HG03565 (cell line): Measurements from ENCODE around the gene NSD1.
"Not testable (repeated sequence)": the region's sequence is repeated elsewhere in the genome, so short reads cannot be mapped to it uniquely, and the experiment has no call there.

Source experiments
- ATAC-seq: cut with Tn5 transposase; IDR thresholded peaks from one replicate; pipeline ENCODE4 v1.9.1; 2021; ENCODE audit warnings: mild to moderate bottlenecking, moderate library complexity; ENCODE audit not compliant: unreplicated experiment

Gene NSD1

DNA sequence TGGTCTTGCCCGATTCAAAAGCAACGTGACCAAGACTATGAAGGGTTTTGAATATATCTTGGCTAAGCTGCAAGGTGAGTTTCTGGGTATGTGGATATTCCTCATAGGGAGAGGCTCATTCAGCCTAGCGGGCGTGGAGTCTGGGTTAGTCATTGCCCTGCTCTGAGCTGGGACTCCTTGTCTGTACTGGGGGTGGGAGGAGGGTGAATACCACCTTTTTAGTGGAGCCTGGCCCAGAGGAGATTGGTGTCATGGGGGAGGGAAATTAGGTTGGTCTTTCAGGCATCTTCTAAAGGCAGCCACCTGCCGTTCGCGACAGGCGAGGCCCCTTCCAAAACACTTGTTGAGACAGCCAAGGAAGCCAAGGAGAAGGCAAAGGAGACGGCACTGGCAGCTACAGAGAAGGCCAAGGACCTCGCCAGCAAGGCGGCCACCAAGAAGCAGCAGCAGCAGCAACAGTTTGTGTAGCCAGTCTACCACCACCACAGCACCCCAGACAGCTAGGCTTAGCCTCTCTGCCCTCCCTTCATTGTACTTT is 172.6 kb downstream of the NSD1 start:
- ATAC-seq: not testable (repeated sequence)

DNA sequence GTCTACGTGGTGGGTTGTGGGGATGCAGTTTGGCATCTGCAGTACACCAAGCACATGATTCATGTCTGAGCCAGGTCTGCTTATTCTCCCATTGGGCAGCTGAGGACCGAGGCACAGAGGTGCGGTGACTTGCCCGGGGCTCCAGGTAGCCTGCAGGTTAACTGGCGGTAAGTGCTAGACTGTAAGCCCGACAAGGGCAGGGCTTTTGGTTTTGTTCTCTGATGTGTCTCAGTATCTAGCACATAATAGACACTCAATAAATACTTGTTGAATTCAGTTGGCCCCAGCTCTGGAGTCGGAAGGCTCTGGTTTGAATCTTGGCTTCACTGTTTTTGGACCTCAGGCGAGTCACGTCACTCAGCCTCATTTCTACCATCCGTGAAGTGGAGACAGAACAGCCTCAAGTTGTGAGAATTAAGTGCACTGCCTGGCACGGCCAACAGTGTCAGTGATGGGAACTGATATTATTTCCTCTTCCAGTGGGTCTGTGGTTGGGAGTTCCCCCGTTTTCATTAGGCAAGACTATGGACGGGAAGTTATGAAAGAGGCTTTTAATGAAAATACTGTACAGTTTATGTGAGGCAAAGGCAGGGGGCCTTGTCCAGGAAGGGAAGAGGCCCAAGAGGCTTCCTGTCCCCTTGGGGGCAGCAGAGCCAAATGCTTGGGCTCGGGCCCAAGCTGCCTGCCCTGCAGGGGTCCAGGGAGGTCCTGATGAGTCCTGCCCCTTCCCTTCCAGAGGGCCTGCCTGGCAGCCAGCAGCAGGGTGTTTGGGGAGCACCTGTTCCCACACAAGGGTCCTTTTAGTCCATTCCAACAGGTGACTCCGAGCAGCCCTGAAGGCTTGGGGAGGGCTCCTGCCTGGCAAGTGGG is 173.3 kb downstream of the NSD1 start:
- no peak for ATAC-seq

- no peak for ATAC-seq
These were observed 174.2 kb downstream of the NSD1 start for GRCh38 chr5:177307544-177308363.

- no peak for ATAC-seq
These were observed 175.2 kb downstream of the NSD1 start for GRCh38 chr5:177308740-177309139.

GRCh38 chr5:177309351-177310191 is 176.0 kb downstream of the NSD1 start:
- no peak for ATAC-seq

DNA sequence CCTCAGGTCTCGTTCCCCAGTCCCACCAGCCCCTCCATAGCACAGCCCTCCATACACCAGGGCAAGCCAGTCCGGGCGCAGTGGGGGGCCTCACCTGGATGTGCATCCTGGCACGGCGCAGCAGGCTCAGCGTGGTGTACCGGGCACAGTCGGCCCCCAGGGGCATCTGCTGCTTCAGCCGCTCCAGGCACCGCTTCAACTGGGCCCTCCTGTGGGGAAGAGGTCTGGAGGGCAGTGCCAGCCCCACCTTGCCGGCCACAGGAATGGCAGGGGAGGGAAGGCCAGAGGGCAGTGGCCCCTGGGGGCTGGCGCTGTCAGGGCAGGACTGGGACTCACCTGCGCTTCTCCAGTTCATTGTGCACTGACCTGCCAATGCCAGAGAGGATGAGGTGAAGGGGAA is 176.8 kb downstream of the NSD1 start:
- no peak for ATAC-seq

DNA sequence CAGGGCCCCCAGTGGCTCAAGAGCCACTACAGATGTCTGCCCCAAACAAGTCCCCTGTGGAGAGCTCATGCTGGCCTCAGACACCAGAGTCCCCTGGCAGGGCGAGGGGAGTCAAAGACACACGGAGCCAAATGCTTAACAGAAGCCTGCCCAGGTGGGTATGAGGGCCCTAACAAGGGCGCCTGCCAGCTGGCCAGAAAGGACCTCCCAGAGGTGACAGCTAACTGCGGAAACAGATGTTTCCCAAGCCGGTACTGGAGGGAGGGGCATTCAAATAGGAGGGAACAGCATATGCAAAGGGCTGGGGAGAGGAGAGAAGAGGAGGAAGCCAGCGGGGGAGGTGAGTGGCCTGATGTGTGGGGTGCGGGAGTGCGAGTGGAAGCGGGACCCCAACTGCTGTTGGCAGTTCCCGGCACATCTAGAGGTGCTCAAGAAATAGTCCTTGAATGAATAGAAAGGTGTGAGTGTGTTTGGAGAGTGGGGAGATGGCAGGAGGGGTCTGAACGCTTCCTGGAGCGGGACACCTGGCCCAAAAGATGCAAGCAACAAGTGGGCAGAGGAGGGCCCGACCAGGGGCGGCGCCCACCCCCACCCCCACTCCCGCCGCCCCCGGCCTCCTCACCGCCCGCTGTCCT is 177.3 kb downstream of the NSD1 start:
- no peak for ATAC-seq

DNA sequence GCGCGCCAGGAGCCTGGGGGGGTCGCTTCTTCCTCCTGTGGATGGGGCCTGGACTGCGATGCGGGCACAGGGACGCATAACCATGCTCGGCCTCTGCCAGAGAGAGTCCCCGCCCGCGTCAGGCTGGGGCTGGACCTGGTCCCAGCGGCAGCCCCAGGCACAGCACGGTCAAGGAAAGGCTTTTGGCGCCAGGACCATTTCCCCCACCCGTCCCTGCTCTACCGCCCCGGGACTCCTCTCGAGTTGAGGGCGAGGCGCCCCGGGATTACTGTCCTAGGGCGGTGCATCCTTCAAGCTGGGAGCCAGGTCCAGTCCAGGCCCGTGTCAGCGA is 177.8 kb downstream of the NSD1 start:
- ATAC-seq: no peak

- ATAC-seq: peak; percentile 55
These were observed 178.4 kb downstream of the NSD1 start, which contains the start of gene MXD3 for GRCh38 chr5:177311723-177312648. MXD3 (minus strand) TSS chr5:177311898; CDS start chr5:177311830, 68 bp downstream.

- ATAC-seq: peak; percentile 23
These were observed 179.1 kb downstream of the NSD1 start for GRCh38 chr5:177312649-177313181.

DNA sequence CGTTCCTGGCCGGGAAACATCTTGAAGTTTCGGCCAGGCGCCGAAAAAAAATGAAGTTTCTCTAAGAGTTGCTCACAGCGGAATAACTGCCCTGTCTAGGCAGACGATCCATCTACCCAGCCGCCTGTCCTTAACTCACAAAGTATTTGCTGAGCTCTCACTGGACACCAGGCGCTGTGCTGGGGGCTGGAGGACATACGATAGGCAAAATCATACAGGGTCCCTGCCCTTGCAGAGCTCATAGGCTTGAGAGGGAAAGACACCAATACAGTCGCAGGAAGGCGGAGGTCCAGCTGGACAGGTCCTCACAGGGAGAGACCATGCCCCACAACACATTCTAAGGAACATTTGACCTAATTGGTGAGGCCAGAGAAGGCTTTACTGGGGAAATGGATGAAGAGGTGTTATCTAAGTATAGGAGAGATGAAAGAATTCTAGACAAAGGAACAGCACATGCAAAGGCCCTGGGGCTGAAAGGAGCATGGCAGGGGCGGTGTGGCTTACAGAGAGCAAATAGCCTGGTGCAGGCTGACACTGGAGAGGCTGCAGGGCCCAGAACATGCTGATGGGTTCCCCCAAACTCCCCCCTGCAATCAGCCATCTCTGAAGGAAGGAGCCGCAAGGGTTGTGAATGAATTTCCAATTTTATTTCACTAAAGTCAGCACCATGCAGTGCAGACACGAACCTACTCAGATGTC is 180.1 kb downstream of the NSD1 start:
- ATAC-seq: no peak

DNA sequence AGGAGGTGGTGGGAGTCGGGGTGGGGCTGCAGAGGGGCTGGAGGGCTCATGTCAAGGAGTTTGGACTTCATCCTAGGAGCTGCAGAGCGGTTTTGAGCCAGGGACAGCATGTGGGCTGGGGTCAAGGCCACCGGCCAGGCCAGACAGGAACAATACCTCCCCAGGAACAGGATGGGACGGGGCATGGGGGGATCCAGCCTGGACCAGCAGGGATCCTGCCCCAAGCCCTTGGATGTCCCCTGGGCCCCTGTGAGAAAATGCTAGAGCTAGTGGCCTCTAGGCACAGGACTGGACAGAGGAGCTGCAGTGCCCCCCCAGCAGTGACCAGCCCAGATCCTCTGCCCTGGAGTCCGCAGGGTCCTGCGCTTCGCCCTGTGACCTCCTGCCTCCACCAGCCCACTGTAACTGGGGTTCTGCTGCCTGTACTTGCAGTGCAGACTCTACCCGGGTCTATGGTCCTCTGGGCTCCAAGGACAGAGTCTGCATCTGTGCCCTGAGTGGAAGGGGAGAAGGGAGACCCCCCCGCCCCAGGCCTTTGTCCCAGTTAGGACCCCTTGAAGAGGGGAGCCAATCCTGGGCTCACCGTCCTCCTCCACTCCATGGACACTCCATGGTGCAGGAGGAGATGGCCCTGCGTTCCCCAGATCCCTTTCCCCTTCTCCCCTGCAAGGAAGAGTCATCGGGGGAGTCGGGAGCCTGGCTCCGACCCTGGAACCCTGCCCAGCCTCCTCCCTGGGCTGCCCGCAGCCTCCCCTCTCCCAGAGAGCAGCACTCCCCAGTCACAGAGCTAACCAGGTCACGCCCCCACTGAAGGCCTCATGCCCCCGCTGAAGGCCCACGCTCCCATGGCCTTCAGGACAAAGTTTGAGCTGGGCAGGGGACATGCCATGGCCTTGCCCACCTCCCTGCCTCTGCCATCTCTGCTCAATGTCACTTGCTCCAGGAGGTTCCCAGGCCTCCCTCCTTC is 181.1 kb downstream of the NSD1 start:
- no peak for ATAC-seq

GRCh38 chr5:177315411-177315810 is 181.8 kb downstream of the NSD1 start:
- no peak for ATAC-seq

DNA sequence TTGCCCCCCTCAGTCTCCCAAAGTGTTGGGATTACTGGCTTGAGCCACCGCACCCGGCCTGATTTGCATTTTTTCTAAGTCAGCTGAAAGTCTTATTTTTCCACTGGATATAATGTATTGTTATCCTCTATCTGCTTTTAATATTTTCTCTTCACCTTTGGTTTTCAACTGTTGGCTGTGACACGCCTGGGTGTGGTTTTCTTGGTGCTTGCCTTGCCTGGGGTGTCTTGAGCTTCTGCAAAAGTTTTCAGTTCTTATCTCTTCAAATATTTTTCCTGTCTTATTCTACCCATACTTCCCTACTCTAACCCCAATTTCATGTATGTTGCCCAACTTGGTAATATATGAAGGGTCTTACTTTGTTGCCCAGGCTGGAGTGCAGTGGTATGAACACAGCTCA is 182.4 kb downstream of the NSD1 start:
- ATAC-seq: no peak

DNA sequence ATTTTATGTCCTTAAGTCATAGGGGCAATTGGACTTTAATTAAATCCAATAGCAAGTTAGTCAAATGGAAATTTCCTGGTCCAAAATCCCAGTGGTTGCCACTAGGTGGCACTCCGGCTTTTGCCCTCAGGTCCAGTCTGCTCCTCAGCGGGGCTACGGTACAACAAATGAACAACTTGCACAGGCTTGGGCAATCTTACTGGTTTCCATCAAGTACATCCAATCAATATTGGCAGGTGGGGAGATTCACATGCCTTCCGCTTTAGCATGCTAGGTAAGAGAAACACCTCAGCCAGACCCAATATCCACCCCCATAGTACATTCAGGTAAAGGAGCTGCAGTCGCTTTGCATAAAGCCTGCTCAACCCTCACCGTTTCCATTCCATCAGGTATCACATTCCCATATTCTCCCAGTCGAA is 184.4 kb downstream of the NSD1 start:
- ATAC-seq: no peak

DNA sequence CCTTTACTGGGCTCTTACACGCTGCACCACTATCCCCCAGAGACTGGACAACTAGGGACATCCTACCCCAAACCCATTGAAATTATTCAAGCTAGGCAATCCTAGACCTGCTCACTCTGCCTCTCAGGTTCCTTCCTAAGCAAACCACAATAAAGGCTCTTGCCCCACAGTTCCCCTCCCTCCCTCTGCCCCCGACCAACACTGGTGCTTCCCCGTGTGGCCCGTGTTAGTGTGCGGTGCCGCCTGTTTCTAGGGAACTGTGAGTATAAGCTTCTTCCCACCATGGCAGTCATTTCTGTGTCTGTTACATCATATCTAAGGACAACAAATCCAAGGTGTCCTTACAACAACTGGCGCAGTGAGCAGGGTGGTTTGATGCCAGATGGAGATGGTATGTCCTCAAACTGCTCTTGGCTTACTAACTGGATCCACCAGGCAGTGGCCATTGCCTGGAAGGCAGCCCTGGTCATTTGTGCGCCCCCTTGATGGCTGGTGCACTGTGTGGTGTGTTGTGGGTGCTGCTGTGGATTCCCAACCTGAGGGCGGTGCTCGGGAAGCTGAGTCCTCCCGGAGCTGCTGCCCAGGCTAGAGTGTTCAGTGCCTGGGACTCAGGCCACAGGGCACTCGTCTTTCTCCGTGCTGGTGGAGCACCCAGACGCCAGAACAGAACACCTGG is 186.5 kb downstream of the NSD1 start:
- no peak for ATAC-seq

- ATAC-seq: no peak
These were observed 187.3 kb downstream of the NSD1 start for GRCh38 chr5:177320879-177321278.
